Esophagus (tissue), 2 donors: Measurements from ENCODE around the gene CLDN4. TPM values are rescaled to one million over a fixed set of nuclear protein-coding genes. Genes with fewer than 3 reads are reported as not detected.

ENCODE experiments used
- H3K27ac ChIP-seq, 2 donors: one replicate each; pipeline ENCODE4 v1.5.1; 2013; ENCODE audit warnings: low read depth in 2 of 2, mild to moderate bottlenecking in 2 of 2, inconsistent platforms in 1 of 2, low read length in 1 of 2, moderate library complexity in 1 of 2
- H3K27me3 ChIP-seq, 2 donors: one replicate each; pipeline ENCODE4 v1.6.1; 2013; ENCODE audit warnings: low read length in 2 of 2, control low read depth in 1 of 2, mild to moderate bottlenecking in 1 of 2; ENCODE audit not compliant: insufficient read depth in 2 of 2, control insufficient read depth in 1 of 2
- H3K36me3 ChIP-seq, 2 donors: one replicate each; pipeline ENCODE4 v1.6.1; 2013; ENCODE audit warnings: low read length in 1 of 2; ENCODE audit not compliant: control insufficient read depth in 2 of 2, insufficient read depth in 2 of 2
- H3K4me1 ChIP-seq, 2 donors: one replicate each; pipeline ENCODE4 v1.6.1; 2013; ENCODE audit warnings: low read length in 1 of 2; ENCODE audit not compliant: control insufficient read depth in 2 of 2, insufficient read depth in 2 of 2
- H3K4me3 ChIP-seq, 2 donors: one replicate each; pipeline ENCODE4 v1.5.1; 2013; ENCODE audit warnings: low read length in 2 of 2, mild to moderate bottlenecking in 2 of 2, low read depth in 1 of 2, moderate library complexity in 1 of 2
- H3K9me3 ChIP-seq, 2 donors: one replicate each; pipeline ENCODE4 v1.6.1; 2013; ENCODE audit warnings: mild to moderate bottlenecking in 2 of 2, low read depth in 1 of 2, low read length in 1 of 2, moderate library complexity in 1 of 2; ENCODE audit not compliant: control insufficient read depth in 2 of 2, insufficient read depth in 1 of 2
- WGBS, 2 donors: extraction: QIAGEN DNeasy Blood & Tissue Kit; methylation state at CpG; one replicate each; pipeline ENCODE4 v1.1.7; 2013; 5-methylcytosine and 5-hydroxymethylcytosine counted together
- polyA plus RNA-seq, 2 donors: library from polyadenylated mRNA; stranded (reverse); fragments of 200-250 nt; gene quantifications; one replicate each; pipeline ENCODE4 v1.2.3, GENCODE V29; 2013
- donor health status: healthy with polysubstance abuse.
- donor health status: Bipolar disorder and iron deficiency.

CLDN4 gene
- polyA plus RNA-seq, 2 donors, result 124 to 233 TPM

DNA sequence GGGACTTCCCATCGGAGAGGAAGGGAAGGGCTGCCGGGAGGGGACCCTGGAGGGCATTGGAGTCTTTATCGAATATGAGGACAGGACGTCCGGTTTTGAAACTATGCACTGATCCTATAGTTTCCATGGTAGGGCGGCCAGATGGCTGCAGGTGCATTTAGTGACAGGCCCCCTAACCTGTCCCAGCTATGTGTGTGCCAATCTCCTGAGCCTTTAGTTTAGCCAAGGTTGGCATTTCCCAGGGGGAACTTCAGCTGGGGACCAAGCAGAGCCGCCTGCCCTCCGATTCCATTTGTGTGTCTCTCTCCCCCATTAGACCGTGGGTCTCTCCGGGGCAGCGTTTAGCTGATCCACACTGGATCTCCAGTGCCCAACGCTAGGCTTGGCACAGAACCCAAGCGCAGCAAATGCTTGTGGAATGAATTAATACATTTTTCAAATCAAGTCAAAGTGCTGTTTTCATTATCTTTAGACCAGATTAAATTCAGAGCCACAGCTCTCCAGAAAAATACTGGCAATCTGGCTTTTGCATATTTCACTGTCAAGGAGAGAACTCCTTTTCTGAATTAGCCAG is 50.0 kb downstream of the CLDN4 start:
- H3K27ac ChIP-seq, result peak overlapping the region; percentile 24 to 40
- H3K9me3 ChIP-seq, result no peaks in the 10 kb centered on the region
- H3K36me3 ChIP-seq, result no peaks in the 10 kb centered on the region
- no peaks in the 10 kb centered on the region for H3K27me3 ChIP-seq
- WGBS, 2 donors, result 30 to 51% methylated on average over 13 of the region's 13 CpGs
- H3K4me1 ChIP-seq, result peaks cover 0 to 8% of the 10 kb centered on the region in 2 donors
- H3K4me3 ChIP-seq, result no peak overlapping the region

DNA sequence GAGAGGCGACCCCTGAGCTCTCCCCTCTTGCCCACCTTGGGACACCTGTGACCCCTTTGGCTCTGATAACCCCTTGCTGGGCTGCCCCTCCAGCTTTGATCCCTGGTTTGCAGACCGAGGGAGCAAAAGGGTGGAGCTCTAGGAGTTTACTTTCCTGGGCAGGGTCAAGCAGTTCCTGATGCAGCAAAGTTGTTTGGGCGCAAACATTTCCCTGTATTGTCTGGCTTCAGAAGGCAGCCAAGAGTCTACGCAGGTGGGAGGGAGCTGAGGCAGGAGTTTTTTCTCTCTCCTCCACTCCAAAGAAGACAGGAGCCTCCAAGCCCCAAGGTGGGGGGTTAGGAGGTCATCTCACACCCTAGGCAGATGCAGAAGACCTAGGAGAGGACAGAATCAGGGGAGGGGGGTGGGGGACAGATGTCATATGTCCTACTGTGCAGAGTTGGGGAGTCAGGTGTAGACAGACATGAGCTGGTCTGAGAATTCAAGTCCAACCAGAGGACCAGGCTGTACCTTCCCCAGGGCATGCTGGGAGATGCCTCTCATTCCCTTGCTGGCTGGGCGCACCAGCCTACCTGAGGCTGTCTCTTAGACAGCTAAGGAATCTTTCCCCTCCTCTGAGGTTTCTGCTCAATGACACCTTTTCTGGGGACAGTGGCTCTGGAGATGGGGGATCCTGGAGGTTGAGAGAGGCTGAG is 50.7 kb downstream of the CLDN4 start:
- no peaks in the 10 kb centered on the region for H3K27me3 ChIP-seq
- 34 to 39% methylated on average over 5 of the region's 5 CpGs for WGBS, 2 donors
- H3K9me3 ChIP-seq, result no peaks in the 10 kb centered on the region

DNA sequence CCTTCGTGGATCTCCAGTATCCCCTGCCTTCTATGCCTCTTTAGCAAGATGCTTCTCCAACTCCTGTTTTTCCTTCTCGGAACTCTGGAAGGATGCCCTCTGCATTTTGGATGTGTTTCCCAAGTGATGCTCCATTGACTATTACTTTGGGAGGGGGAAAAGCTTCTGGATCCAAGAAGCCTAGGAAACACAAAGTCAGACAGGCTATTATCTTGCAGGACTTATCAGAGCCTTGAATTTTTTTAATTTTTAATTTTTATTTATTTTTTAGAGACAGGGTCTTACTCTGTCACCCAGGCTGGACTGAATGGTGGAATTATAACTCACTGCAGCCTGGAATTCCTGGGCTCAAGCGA is 51.2 kb downstream of the CLDN4 start:
- Histone ChIP-seq H3K27ac (no peak overlapping the region), H3K36me3 (no peaks in the 10 kb centered on the region), H3K4me1 (peaks cover 0 to 16% of the 10 kb centered on the region in 2 donors)

More for the DNA sequence above, 50.7 kb downstream of the CLDN4 start:
- no peaks in the 10 kb centered on the region for H3K36me3 ChIP-seq
- peak overlapping the region in 1 of 2 donors; percentile 40 for H3K27ac ChIP-seq
- no peak overlapping the region for H3K4me3 ChIP-seq
- H3K4me1 ChIP-seq, result peaks cover 0 to 12% of the 10 kb centered on the region in 2 donors

More for the DNA sequence above, 51.2 kb downstream of the CLDN4 start:
- Histone ChIP-seq H3K9me3 (no peaks in the 10 kb centered on the region), H3K27me3 (no peaks in the 10 kb centered on the region), H3K4me3 (no peak overlapping the region)
- 80 to 86% methylated on average over 3 of the region's 3 CpGs for WGBS, 2 donors

Other genes starting within 250 kb of the CLDN4 start
- 1 to 10 TPM; 2.5 to 4.5 TPM for gene MLXIPL, start 206.5 kb upstream of the CLDN4 start, polyA plus RNA-seq
- gene VPS37D, start 163.2 kb upstream of the CLDN4 start, polyA plus RNA-seq, result under 1 TPM; 0.45 to 0.75 TPM
- gene DNAJC30, start 147.5 kb upstream of the CLDN4 start, polyA plus RNA-seq, result 1 to 10 TPM; 3.9 to 6.1 TPM
- 10 to 100 TPM; 39.9 to 43.5 TPM for gene BUD23, start 147.4 kb upstream of the CLDN4 start, polyA plus RNA-seq
- 1 to 10 TPM; 1.6 to 2.4 TPM for gene STX1A, start 111.3 kb upstream of the CLDN4 start, polyA plus RNA-seq
- gene ABHD11, start 92.2 kb upstream of the CLDN4 start, polyA plus RNA-seq, result 10 to 100 TPM; 22.6 to 28.3 TPM
- gene CLDN3, start 60.7 kb upstream of the CLDN4 start, polyA plus RNA-seq, result under 1 TPM; 0.14 to 0.26 TPM
- 1 to 10 TPM in 1 of 2 donors, under 1 TPM in 1; 0.45 to 1.1 TPM for gene METTL27, start 11.5 kb downstream of the CLDN4 start, polyA plus RNA-seq
- gene TMEM270, start 30.2 kb downstream of the CLDN4 start, polyA plus RNA-seq, result not detected
- 10 to 100 TPM; 12.6 to 25.7 TPM for gene ELN, start 197.2 kb downstream of the CLDN4 start, polyA plus RNA-seq